Hepatocyte (in vitro differentiated cells): ENCODE results near the gene MRM3.

Experiments used
- EZH2 ChIP-seq: fragments of 200-600 bp; sonication (generic); IDR thresholded peaks from 2 replicates; pipeline ENCODE4 v1.6.1; 2016; ENCODE audit warnings: antibody characterized with exemption, mild to moderate bottlenecking, borderline replicate concordance
- EZH2phosphoT487 ChIP-seq: fragments of 200-600 bp; sonication (generic); IDR thresholded peaks from one replicate; pipeline ENCODE4 v1.6.1; 2018; ENCODE audit warnings: antibody characterized with exemption, mild to moderate bottlenecking, low read depth, moderate library complexity; ENCODE audit not compliant: unreplicated experiment, severe bottlenecking
- TF ChIP-seq, protein P1 (sequence below): fragments of 200-600 bp; sonication (generic); IDR thresholded peaks from 2 replicates; pipeline ENCODE4 v1.5.1; 2016; ENCODE audit warnings: antibody characterized with exemption, mild to moderate bottlenecking; ENCODE audit not compliant: poor library complexity

DNA sequence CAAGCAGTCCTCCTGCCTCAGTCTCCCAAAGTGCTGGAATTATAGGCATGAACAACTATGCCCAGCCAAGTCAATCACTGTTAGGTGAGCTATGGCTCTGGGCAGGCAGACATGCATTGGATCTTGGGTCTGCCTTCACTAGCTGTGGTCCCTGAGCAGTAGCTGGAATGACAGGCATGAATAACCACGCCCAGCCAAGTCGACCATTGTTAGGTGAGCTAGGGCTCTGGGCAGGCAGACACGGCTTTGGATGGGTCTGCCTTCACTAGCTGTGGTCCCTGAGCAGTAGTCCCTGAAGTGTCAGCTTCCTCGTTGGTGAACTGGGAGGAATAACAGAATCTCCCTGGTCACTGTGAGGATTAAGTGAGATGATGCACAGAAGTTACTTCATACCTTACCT lies 6.4 kb downstream of the MRM3 start:
- TF ChIP-seq, protein P1, sequence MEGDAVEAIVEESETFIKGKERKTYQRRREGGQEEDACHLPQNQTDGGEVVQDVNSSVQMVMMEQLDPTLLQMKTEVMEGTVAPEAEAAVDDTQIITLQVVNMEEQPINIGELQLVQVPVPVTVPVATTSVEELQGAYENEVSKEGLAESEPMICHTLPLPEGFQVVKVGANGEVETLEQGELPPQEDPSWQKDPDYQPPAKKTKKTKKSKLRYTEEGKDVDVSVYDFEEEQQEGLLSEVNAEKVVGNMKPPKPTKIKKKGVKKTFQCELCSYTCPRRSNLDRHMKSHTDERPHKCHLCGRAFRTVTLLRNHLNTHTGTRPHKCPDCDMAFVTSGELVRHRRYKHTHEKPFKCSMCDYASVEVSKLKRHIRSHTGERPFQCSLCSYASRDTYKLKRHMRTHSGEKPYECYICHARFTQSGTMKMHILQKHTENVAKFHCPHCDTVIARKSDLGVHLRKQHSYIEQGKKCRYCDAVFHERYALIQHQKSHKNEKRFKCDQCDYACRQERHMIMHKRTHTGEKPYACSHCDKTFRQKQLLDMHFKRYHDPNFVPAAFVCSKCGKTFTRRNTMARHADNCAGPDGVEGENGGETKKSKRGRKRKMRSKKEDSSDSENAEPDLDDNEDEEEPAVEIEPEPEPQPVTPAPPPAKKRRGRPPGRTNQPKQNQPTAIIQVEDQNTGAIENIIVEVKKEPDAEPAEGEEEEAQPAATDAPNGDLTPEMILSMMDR: no peak
- no peak for TF ChIP-seq EZH2phosphoT487
- no peak for TF ChIP-seq EZH2
